ENCODE measurements around the gene PCDHGA9.

DNA sequence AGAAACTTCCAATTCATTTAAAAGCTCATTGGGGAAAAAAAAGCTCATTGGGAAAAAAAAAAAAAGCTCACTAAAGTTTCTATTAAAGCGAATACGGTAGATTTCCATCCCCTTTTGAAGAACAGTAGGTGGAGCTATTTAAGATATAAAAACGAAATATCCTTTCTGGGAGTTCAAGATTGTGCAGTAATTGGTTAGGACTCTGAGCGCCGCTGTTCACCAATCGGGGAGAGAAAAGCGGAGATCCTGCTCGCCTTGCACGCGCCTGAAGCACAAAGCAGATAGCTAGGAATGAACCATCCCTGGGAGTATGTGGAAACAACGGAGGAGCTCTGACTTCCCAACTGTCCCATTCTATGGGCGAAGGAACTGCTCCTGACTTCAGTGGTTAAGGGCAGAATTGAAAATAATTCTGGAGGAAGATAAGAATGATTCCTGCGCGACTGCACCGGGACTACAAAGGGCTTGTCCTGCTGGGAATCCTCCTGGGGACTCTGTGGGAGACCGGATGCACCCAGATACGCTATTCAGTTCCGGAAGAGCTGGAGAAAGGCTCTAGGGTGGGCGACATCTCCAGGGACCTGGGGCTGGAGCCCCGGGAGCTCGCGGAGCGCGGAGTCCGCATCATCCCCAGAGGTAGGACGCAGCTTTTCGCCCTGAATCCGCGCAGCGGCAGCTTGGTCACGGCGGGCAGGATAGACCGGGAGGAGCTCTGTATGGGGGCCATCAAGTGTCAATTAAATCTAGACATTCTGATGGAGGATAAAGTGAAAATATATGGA is 27.9 kb downstream of the PCDHGA9 start, which contains the start of gene PCDHGA12:
- TF ChIP-seq, protein P1, sequence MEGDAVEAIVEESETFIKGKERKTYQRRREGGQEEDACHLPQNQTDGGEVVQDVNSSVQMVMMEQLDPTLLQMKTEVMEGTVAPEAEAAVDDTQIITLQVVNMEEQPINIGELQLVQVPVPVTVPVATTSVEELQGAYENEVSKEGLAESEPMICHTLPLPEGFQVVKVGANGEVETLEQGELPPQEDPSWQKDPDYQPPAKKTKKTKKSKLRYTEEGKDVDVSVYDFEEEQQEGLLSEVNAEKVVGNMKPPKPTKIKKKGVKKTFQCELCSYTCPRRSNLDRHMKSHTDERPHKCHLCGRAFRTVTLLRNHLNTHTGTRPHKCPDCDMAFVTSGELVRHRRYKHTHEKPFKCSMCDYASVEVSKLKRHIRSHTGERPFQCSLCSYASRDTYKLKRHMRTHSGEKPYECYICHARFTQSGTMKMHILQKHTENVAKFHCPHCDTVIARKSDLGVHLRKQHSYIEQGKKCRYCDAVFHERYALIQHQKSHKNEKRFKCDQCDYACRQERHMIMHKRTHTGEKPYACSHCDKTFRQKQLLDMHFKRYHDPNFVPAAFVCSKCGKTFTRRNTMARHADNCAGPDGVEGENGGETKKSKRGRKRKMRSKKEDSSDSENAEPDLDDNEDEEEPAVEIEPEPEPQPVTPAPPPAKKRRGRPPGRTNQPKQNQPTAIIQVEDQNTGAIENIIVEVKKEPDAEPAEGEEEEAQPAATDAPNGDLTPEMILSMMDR (conservative IDR thresholded peaks at IDR 0.05) = peak; percentile 86
- no peak for TF ChIP-seq ZFX (IDR thresholded peaks at IDR 0.05)

All from C4-2B (cell line).